IMR-90 (cell line): ENCODE results near the gene THEM5. TPM values are rescaled to one million over a fixed set of nuclear protein-coding genes. Genes with fewer than 3 reads are reported as not detected.

ENCODE experiments used
- ATAC-seq: fragments of 200-7000 bp; cut with Tn5 transposase; 2 replicates; pipeline ENCODE4 v1.9.1; 2020; ENCODE audit warnings: low read depth, mild to moderate bottlenecking, moderate library complexity
- BruUV-seq: library from RNA; stranded (reverse); fragments of 400-500 nt; replicated peaks from 2 replicates; lab custom pipeline; 2021; lab: Mats Ljungman, UMichigan
- CTCF ChIA-PET: fragments of 300-600 bp; formaldehyde crosslinking; extraction: SDS; loops from one replicate; lab custom pipeline; 2021; ENCODE audit warnings: antibody characterized with exemption; lab: Yijun Ruan, JAX
- POLR2A ChIA-PET: fragments of 300-600 bp; sonication (Branson Sonifier 250); formaldehyde crosslinking; loops from one replicate; lab custom pipeline; 2022; ENCODE audit warnings: antibody characterized with exemption; ENCODE audit not compliant: unreplicated experiment; lab: Charles Lee
- DNase-seq: peaks from one replicate; pipeline ENCODE4 v3.0.0; 2013
- H2AFZ ChIP-seq: replicated peaks from 2 replicates; pipeline ENCODE3; 2013; ENCODE audit warnings: low read length, mild to moderate bottlenecking; ENCODE audit not compliant: poor library complexity
- H2AK5ac ChIP-seq: 2 replicates; pipeline ENCODE4 v1.6.1; 2013; ENCODE audit warnings: low read depth, low read length, inconsistent platforms
- H2AK9ac ChIP-seq: replicated peaks from 2 replicates; pipeline ENCODE3; 2013; ENCODE audit warnings: mild to moderate bottlenecking, low read depth, low read length, moderate library complexity; ENCODE audit not compliant: poor library complexity
- H2BK120ac ChIP-seq: 2 replicates; pipeline ENCODE4 v1.6.1; 2013; ENCODE audit warnings: low read depth, low read length, inconsistent platforms
- H2BK15ac ChIP-seq: 3 replicates; pipeline ENCODE4 v1.6.1; 2013; ENCODE audit warnings: low read depth, low read length, inconsistent platforms
- H2BK20ac ChIP-seq: 2 replicates; pipeline ENCODE4 v1.6.1; 2013; ENCODE audit warnings: low read depth, mild to moderate bottlenecking, inconsistent platforms, low read length, moderate library complexity
- H2BK5ac ChIP-seq: 2 replicates; pipeline ENCODE4 v1.6.1; 2013; ENCODE audit warnings: mild to moderate bottlenecking, low read depth, low read length, inconsistent platforms; ENCODE audit not compliant: poor library complexity, severe bottlenecking
- H3K14ac ChIP-seq: replicated peaks from 2 replicates; pipeline ENCODE4 v1.6.1; 2013; ENCODE audit warnings: low read depth, low read length, inconsistent platforms
- H3K18ac ChIP-seq: 2 replicates; pipeline ENCODE4 v1.6.1; 2013; ENCODE audit warnings: low read depth, low read length, control low read depth
- H3K23ac ChIP-seq: 2 replicates; pipeline ENCODE4 v1.6.1; 2013; ENCODE audit warnings: low read depth, low read length, inconsistent platforms
- H3K27ac ChIP-seq: 2 replicates; pipeline ENCODE4 v1.5.1; 2013; ENCODE audit warnings: mild to moderate bottlenecking, control low read depth, low read length; ENCODE audit not compliant: insufficient read depth
- H3K27me3 ChIP-seq: 2 replicates; pipeline ENCODE4 v1.6.1; 2013; ENCODE audit warnings: low read length; ENCODE audit not compliant: control insufficient read depth, insufficient read depth
- H3K36me3 ChIP-seq: 2 replicates; pipeline ENCODE4 v1.6.1; 2013; ENCODE audit warnings: low read length, mixed read lengths; ENCODE audit not compliant: control insufficient read depth, insufficient read depth
- H3K4ac ChIP-seq: 2 replicates; pipeline ENCODE4 v1.6.1; 2013; ENCODE audit warnings: low read depth, low read length, inconsistent platforms
- H3K4me1 ChIP-seq: 2 replicates; pipeline ENCODE4 v1.6.1; 2013; ENCODE audit warnings: low read length, mixed read lengths; ENCODE audit not compliant: control insufficient read depth, insufficient read depth
- H3K4me2 ChIP-seq: 2 replicates; pipeline ENCODE4 v1.6.1; 2013; ENCODE audit warnings: low read depth, mild to moderate bottlenecking, control low read depth, low read length, moderate library complexity
- H3K4me3 ChIP-seq: 2 replicates; pipeline ENCODE4 v1.5.1; 2013; ENCODE audit warnings: low read depth, mild to moderate bottlenecking, control low read depth, low read length, moderate library complexity; ENCODE audit not compliant: insufficient read depth
- H3K56ac ChIP-seq: 2 replicates; pipeline ENCODE4 v1.6.1; 2013; ENCODE audit warnings: low read length, inconsistent platforms; ENCODE audit not compliant: insufficient read depth; ENCODE audit errors: extremely low read depth
- H3K79me1 ChIP-seq, 2 experiments: 2 replicates each; pipeline ENCODE4 v1.6.1; 2013; ENCODE audit warnings: low read length in 2 of 2, inconsistent platforms in 1 of 2, low read depth in 1 of 2
- H3K9ac ChIP-seq: 2 replicates; pipeline ENCODE4 v1.6.1; 2013; ENCODE audit warnings: low read depth, low read length, control low read depth
- H3K9me1 ChIP-seq: 2 replicates; pipeline ENCODE4 v1.6.1; 2013; ENCODE audit warnings: low read length, inconsistent platforms; ENCODE audit not compliant: insufficient read depth
- H3K9me3 ChIP-seq: 2 replicates; pipeline ENCODE4 v1.6.1; 2013; ENCODE audit warnings: low read length; ENCODE audit not compliant: control insufficient read depth, insufficient read depth
- H4K20me1 ChIP-seq: 2 replicates; pipeline ENCODE4 v1.6.1; 2013; ENCODE audit warnings: low read length, inconsistent platforms; ENCODE audit not compliant: insufficient read depth
- H4K5ac ChIP-seq: 2 replicates; pipeline ENCODE4 v1.6.1; 2013; ENCODE audit warnings: mild to moderate bottlenecking, low read depth, low read length, control low read depth
- H4K8ac ChIP-seq, 2 experiments: 2 replicates each; pipeline ENCODE4 v1.6.1; 2013; ENCODE audit warnings: low read depth in 2 of 2, low read length in 2 of 2, control low read depth in 1 of 2, inconsistent platforms in 1 of 2
- H4K91ac ChIP-seq: 2 replicates; pipeline ENCODE4 v1.6.1; 2013; ENCODE audit warnings: low read depth, low read length, inconsistent platforms; ENCODE audit not compliant: insufficient read depth
- BHLHE40 ChIP-seq: fragments of 150-350 bp; IDR thresholded peaks from 2 replicates; pipeline ENCODE4 v1.6.1; 2016; ENCODE audit warnings: mild to moderate bottlenecking, low read depth, low read length
- CEBPB ChIP-seq: IDR thresholded peaks from 2 replicates; pipeline ENCODE4 v1.6.1; 2012; ENCODE audit warnings: low read depth, low read length, improper control_type of control experiment
- CHD1 ChIP-seq: IDR thresholded peaks from 2 replicates; pipeline ENCODE4 v1.6.1; 2012; ENCODE audit warnings: low read depth, low read length, improper control_type of control experiment
- CTCF ChIP-seq: conservative IDR thresholded peaks from 2 replicates; pipeline ENCODE4 v1.5.1; 2012; ENCODE audit warnings: mild to moderate bottlenecking, low read depth, low read length, improper control_type of control experiment
- ELK1 ChIP-seq: fragments of 150-350 bp; IDR thresholded peaks from 2 replicates; pipeline ENCODE4 v1.6.1; 2016; ENCODE audit warnings: low read depth, mild to moderate bottlenecking, low read length, moderate library complexity, borderline replicate concordance
- FOS ChIP-seq: fragments of 150-350 bp; IDR thresholded peaks from 2 replicates; pipeline ENCODE4 v1.6.1; 2016; ENCODE audit warnings: low read depth, low read length
- MAFK ChIP-seq: IDR thresholded peaks from 2 replicates; pipeline ENCODE4 v1.6.1; 2012; ENCODE audit warnings: low read depth, low read length, improper control_type of control experiment
- MAZ ChIP-seq: IDR thresholded peaks from 2 replicates; pipeline ENCODE4 v1.6.1; 2012; ENCODE audit warnings: low read depth, mild to moderate bottlenecking, low read length, improper control_type of control experiment, moderate library complexity, borderline replicate concordance
- MXI1 ChIP-seq: IDR thresholded peaks from 2 replicates; pipeline ENCODE4 v1.6.1; 2012; ENCODE audit warnings: low read depth, mild to moderate bottlenecking, low read length, moderate library complexity, borderline replicate concordance
- NFE2L2 ChIP-seq: fragments of 150-350 bp; IDR thresholded peaks from 2 replicates; pipeline ENCODE4 v1.6.1; 2016; ENCODE audit warnings: low read depth, mild to moderate bottlenecking, low read length
- POLR2A ChIP-seq: IDR thresholded peaks from 2 replicates; pipeline ENCODE4 v1.6.1; 2012; ENCODE audit warnings: mild to moderate bottlenecking, low read depth, low read length
- RAD21 ChIP-seq: IDR thresholded peaks from 2 replicates; pipeline ENCODE4 v1.6.1; 2012; ENCODE audit warnings: low read length, improper control_type of control experiment
- RCOR1 ChIP-seq: IDR thresholded peaks from 2 replicates; pipeline ENCODE4 v1.6.1; 2012; ENCODE audit warnings: mild to moderate bottlenecking, low read length, improper control_type of control experiment; ENCODE audit not compliant: insufficient replicate concordance
- RFX5 ChIP-seq: IDR thresholded peaks from 2 replicates; pipeline ENCODE4 v1.8.0; 2012; ENCODE audit warnings: low read depth, mild to moderate bottlenecking, low read length, moderate library complexity
- SMC3 ChIP-seq: fragments of 150-350 bp; IDR thresholded peaks from 2 replicates; pipeline ENCODE4 v1.6.1; 2016; ENCODE audit warnings: low read depth, mild to moderate bottlenecking, antibody characterized with exemption, low read length, moderate library complexity
- USF2 ChIP-seq: fragments of 150-350 bp; IDR thresholded peaks from 2 replicates; pipeline ENCODE4 v1.6.1; 2017; ENCODE audit warnings: mild to moderate bottlenecking, antibody characterized with exemption, low read length, low read depth
- WGBS, 2 experiments: methylation state at CpG; one replicate each; pipeline versions ENCODE4 v1.1.5 to v1.1.7; 2013; ENCODE audit warnings: missing lambda C conversion rate in 2 of 2; ENCODE audit not compliant: insufficient read length in 1 of 2; ENCODE audit errors: extremely low coverage in 2 of 2; 5-methylcytosine and 5-hydroxymethylcytosine counted together
- dilution Hi-C: fragments of 300-500 bp; cut with HindIII; formaldehyde crosslinking; loops from one replicate; pipeline ENCODE4 v1.14.3; 2018; ENCODE audit warnings: low sequenced_read_pairs; ENCODE audit not compliant: unreplicated experiment
- in situ Hi-C: fragments of 300-500 bp; cut with MboI; formaldehyde crosslinking; loops from 3 replicates; pipeline ENCODE4 v1.14.3; 2019; ENCODE audit warnings: low sequenced_read_pairs, inconsistent platforms, mixed read lengths
- intact Hi-C: fragments of 100-400 bp; cut with micrococcal nuclease; formaldehyde crosslinking; loops from 2 replicates; pipeline ENCODE4 v1.10.0; 2022
- polyA plus RNA-seq, 3 experiments: library from polyadenylated mRNA; depleted of rRNA; stranded (reverse); fragments of >200 nt; gene quantifications; 2 replicates each; pipeline ENCODE4 v1.2.3, GENCODE V29; 2012; ENCODE audit warnings: low replicate concordance in 1 of 3
- total RNA-seq: library from RNA; depleted of rRNA; stranded (reverse); fragments of >200 nt; gene quantifications from 2 replicates; pipeline ENCODE4 v1.2.3, GENCODE V29; 2012

Gene THEM5
- total and polyA plus RNA-seq, 2 of the 4 experiments (the other 2 are of a cell fraction): not detected

- peaks cover 8% of the 10 kb centered on the region for H3K36me3 ChIP-seq
- DNase-seq (no peak), ATAC-seq (no peak)
- peaks cover 2% of the 10 kb centered on the region; the same call in 1 of the 2 replicates for H3K9me1 ChIP-seq
- CTCF ChIA-PET: no interaction called here
- H3K4me1 ChIP-seq: peaks cover 2% of the 10 kb centered on the region
- WGBS, 2 experiments: no CpG with 5 or more reads among the region's 2 CpGs
- H3K27me3 ChIP-seq: no peaks in the 10 kb centered on the region
- H2BK20ac ChIP-seq: no peak overlapping the region
- no TSS peak for BruUV-seq
- H3K56ac ChIP-seq: no peak overlapping the region
- TF ChIP-seq CTCF (peak; percentile 45), RAD21 (peak; percentile 33), MAFK (no peak), MXI1 (no peak), SMC3 (0 out of 2 replicates have a peak, but pooled peaks have one; percentile 4), ELK1 (no peak), USF2 (no peak), CHD1 (no peak), POLR2A (no peak), RCOR1 (no peak), MAZ (no peak), BHLHE40 (no peak), NFE2L2 (no peak), RFX5 (no peak), CEBPB (no peak), FOS (no peak)
- no peak overlapping the region for H3K14ac ChIP-seq
- H3K4me2 ChIP-seq: no peak overlapping the region
- H3K79me1 ChIP-seq: no peaks in the 10 kb centered on the region
- no peak overlapping the region for H4K5ac ChIP-seq
- H2AK9ac ChIP-seq: no peak overlapping the region
- no peak overlapping the region for H3K27ac ChIP-seq
- no peak overlapping the region for H2BK15ac ChIP-seq
- no peak overlapping the region for H3K4ac ChIP-seq
- in situ Hi-C loops: loop anchor here (10.0 kb wide), 1 partner anchor 116 kb away; no protein-coding TSS in a partner anchor
- dilution Hi-C loops: loop anchor here (25.0 kb wide), 1 partner anchor 102 kb away; the partner anchor contains the start of gene TDRKH
- H4K8ac ChIP-seq: no peak overlapping the region
- no peak overlapping the region for H3K23ac ChIP-seq
- POLR2A ChIA-PET: no interaction called here
- no peaks in the 10 kb centered on the region for H4K20me1 ChIP-seq
- H3K4me3 ChIP-seq: no peak overlapping the region
- H2AK5ac ChIP-seq: no peak overlapping the region
- no peak overlapping the region for H2BK120ac ChIP-seq
- intact Hi-C loops: loop anchor here (1.0 to 2.0 kb wide), 2 partner anchors 104 to 112 kb away; partner anchors contain the start of gene S100A10
- no peak overlapping the region for H3K9ac ChIP-seq
- H4K91ac ChIP-seq: no peak overlapping the region
- no peak overlapping the region for H2AFZ ChIP-seq
- H2BK5ac ChIP-seq: no peak overlapping the region
- no peak overlapping the region for H3K18ac ChIP-seq
- H3K9me3 ChIP-seq: no peaks in the 10 kb centered on the region; the same call in 1 of the 2 replicates
Measured at GRCh38 chr1:151888972-151889570, 35.6 kb upstream of the THEM5 start.
